ENCODE measurements around the gene LMX1B.

- TF ChIP-seq CTCF (optimal IDR thresholded peaks at IDR 0.05 in 1 of 3, IDR thresholded peaks at IDR 0.05 in 1 of 3, conservative IDR thresholded peaks at IDR 0.05 in 1 of 3; ENCODE audit: extremely low read depth in 1 of 3, insufficient read depth in 2 of 3, low read length in 3 of 3) = no peak
- no peak for TF ChIP-seq EZH2 (IDR thresholded peaks at IDR 0.05; ENCODE audit: low read length)
These were observed 60.8 kb downstream of the LMX1B start for GRCh38 chr9:126674365-126675146.
